Measurements from ENCODE around the gene DDIT3. TPM values are rescaled to one million over a fixed set of nuclear protein-coding genes. Genes with fewer than 3 reads are reported as not detected.

DDIT3 gene
- total RNA-seq, 1 experiment from 2014 or later, result 61.9 TPM

GRCh38 chr12:57543581-57543980 is 23.3 kb upstream of the DDIT3 start:
- Histone ChIP-seq H3K27me3 (replicated peaks; ENCODE audit: insufficient read depth, low read depth, low read length, poor library complexity) (no peaks in the 10 kb centered on the region), H3K27ac (ENCODE audit: low read depth, low read length, poor library complexity, severe bottlenecking) (no peak overlapping the region), H3K4me1 (ENCODE audit: insufficient read depth, low read length, poor library complexity, severe bottlenecking) (peaks cover 13% of the 10 kb centered on the region), H3K4me3 (ENCODE audit: low read depth, low read length, poor library complexity, severe bottlenecking) (no peak overlapping the region), H3K36me3 (ENCODE audit: insufficient read depth, low read length, poor library complexity, severe bottlenecking) (peaks cover 9% of the 10 kb centered on the region), H3K9me3 (ENCODE audit: low read depth, low read length, poor library complexity, severe bottlenecking) (no peaks in the 10 kb centered on the region)
- CTCF ChIA-PET, result interaction anchor here (0.5 kb wide), 1 partner anchor 858 kb away, joined by 11 read pairs; no protein-coding TSS in a partner anchor
- peak; percentile 48 for DNase-seq (ENCODE audit: low spot score)
- POLR2A ChIA-PET (ENCODE audit: low non-redundant PET), result no interaction called here
- intact Hi-C loops (cut with micrococcal nuclease; ENCODE audit: unreplicated experiment), result no loop called here
- TF ChIP-seq CTCF (conservative IDR thresholded peaks at IDR 0.05; ENCODE audit: low read depth, low read length), result no peak
- no peak for TF ChIP-seq EZH2 (IDR thresholded peaks at IDR 0.05; ENCODE audit: borderline replicate concordance, low read depth, low read length, poor library complexity, severe bottlenecking)
- no TSS peak for BruUV-seq (replicated peaks)

- ChIA-PET CTCF (no interaction called here), POLR2A (ENCODE audit: low non-redundant PET) (no interaction called here)
- no peaks in the 10 kb centered on the region for H3K9me3 ChIP-seq (ENCODE audit: low read depth, low read length, poor library complexity, severe bottlenecking)
- H3K4me1 ChIP-seq (ENCODE audit: insufficient read depth, low read length, poor library complexity, severe bottlenecking), result peaks cover 13% of the 10 kb centered on the region
- intact Hi-C loops (cut with micrococcal nuclease; ENCODE audit: unreplicated experiment), result no loop called here
- no peak overlapping the region for H3K27ac ChIP-seq (ENCODE audit: low read depth, low read length, poor library complexity, severe bottlenecking)
- H3K36me3 ChIP-seq (ENCODE audit: insufficient read depth, low read length, poor library complexity, severe bottlenecking), result peaks cover 9% of the 10 kb centered on the region
- no peak for DNase-seq (ENCODE audit: low spot score)
- no peak overlapping the region for H3K4me3 ChIP-seq (ENCODE audit: low read depth, low read length, poor library complexity, severe bottlenecking)
- BruUV-seq (replicated peaks), result no TSS peak
- H3K27me3 ChIP-seq (replicated peaks; ENCODE audit: insufficient read depth, low read depth, low read length, poor library complexity), result no peaks in the 10 kb centered on the region
- TF ChIP-seq CTCF (conservative IDR thresholded peaks at IDR 0.05; ENCODE audit: low read depth, low read length), result no peak
Observed at GRCh38 chr12:57541717-57542116, 21.4 kb upstream of the DDIT3 start.

DNA sequence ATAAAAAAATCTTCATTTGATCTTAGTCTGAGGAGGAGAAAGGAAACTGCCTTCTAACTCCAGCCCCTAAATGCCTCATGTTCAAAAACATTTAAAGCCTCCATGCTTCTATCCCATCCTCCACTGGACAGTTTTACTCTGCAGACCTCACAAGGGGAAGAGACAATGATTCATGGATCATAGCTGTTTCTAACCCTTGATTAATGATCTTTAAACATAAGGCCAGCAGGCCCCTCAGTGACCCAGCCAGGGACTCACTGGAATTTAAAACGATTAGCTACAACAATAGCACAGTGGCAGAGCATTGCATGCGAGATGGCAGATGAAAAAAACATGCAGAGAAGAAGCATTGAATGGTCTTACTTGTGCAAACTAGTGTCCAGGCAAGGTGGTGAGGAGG is 20.7 kb upstream of the DDIT3 start:
- BruUV-seq (replicated peaks), result no TSS peak
- Histone ChIP-seq H3K4me3 (ENCODE audit: low read depth, low read length, poor library complexity, severe bottlenecking) (no peak overlapping the region), H3K27me3 (replicated peaks; ENCODE audit: insufficient read depth, low read depth, low read length, poor library complexity) (no peaks in the 10 kb centered on the region), H3K4me1 (ENCODE audit: insufficient read depth, low read length, poor library complexity, severe bottlenecking) (peaks cover 10% of the 10 kb centered on the region), H3K27ac (ENCODE audit: low read depth, low read length, poor library complexity, severe bottlenecking) (no peak overlapping the region), H3K36me3 (ENCODE audit: insufficient read depth, low read length, poor library complexity, severe bottlenecking) (peaks cover 9% of the 10 kb centered on the region), H3K9me3 (ENCODE audit: low read depth, low read length, poor library complexity, severe bottlenecking) (no peaks in the 10 kb centered on the region)
- TF ChIP-seq CTCF (conservative IDR thresholded peaks at IDR 0.05; ENCODE audit: low read depth, low read length), result no peak
- no peak for TF ChIP-seq EZH2 (IDR thresholded peaks at IDR 0.05; ENCODE audit: borderline replicate concordance, low read depth, low read length, poor library complexity, severe bottlenecking)
- ChIA-PET CTCF (no interaction called here), POLR2A (ENCODE audit: low non-redundant PET) (no interaction called here)
- no peak for DNase-seq (ENCODE audit: low spot score)
- intact Hi-C loops (cut with micrococcal nuclease; ENCODE audit: unreplicated experiment), result no loop called here
